GM23248 (cell line): ENCODE measurements around the gene LRRN2.

ENCODE experiments used
- EZH2 ChIP-seq: fragments of 200-600 bp; sonication (generic); IDR thresholded peaks from 2 replicates; pipeline ENCODE4 v1.6.1; 2018; ENCODE audit warnings: antibody characterized with exemption, mild to moderate bottlenecking; ENCODE audit not compliant: insufficient read depth, poor library complexity, severe bottlenecking
- EZH2phosphoT487 ChIP-seq: fragments of 200-600 bp; sonication (generic); IDR thresholded peaks from 2 replicates; pipeline ENCODE4 v1.6.1; 2018; ENCODE audit warnings: antibody characterized with exemption, moderate library complexity, mild to moderate bottlenecking, low read depth; ENCODE audit not compliant: insufficient read depth

GRCh38 chr1:204706838-204707509, 21.4 kb upstream of the LRRN2 start:
- TF ChIP-seq EZH2: no peak
- no peak for TF ChIP-seq EZH2phosphoT487
